ENCODE results near the gene XKR3.
"Not testable (repeated sequence)": the region's sequence is repeated elsewhere in the genome, so short reads cannot be mapped to it uniquely, and the experiment has no call there.

Gene XKR3

GRCh38 chr22:16824716-16825687, at the start of gene XKR3:
XKR3 (minus strand) TSS chr22:16825411; CDS start chr22:16808073, 17,338 bp downstream.
- Histone ChIP-seq H3K4me3 (replicated peaks; ENCODE audit: low read depth, low read length) (no peak within 1 kb of the TSS), H3K27me3 (replicated peaks; ENCODE audit: control insufficient read depth, insufficient read depth, low read length) (no peaks in the 10 kb centered on the region), H3K36me3 (ENCODE audit: control insufficient read depth, insufficient read depth, low read length) (no peaks in the 10 kb centered on the region)
- no peak for TF ChIP-seq CTCF (IDR thresholded peaks at IDR 0.05; ENCODE audit: insufficient read depth, low read length, poor library complexity, severe bottlenecking)
- no peak for DNase-seq (ENCODE audit: extremely low read depth, insufficient read length)

GRCh38 chr22:16869640-16870039, 44.4 kb upstream of the XKR3 start:
- DNase-seq (ENCODE audit: extremely low read depth, insufficient read length); H3K36me3 ChIP-seq (ENCODE audit: control insufficient read depth, insufficient read depth, low read length); H3K4me3 ChIP-seq (replicated peaks; ENCODE audit: low read depth, low read length); H3K27me3 ChIP-seq (replicated peaks; ENCODE audit: control insufficient read depth, insufficient read depth, low read length): not testable (repeated sequence)

- DNase-seq (ENCODE audit: extremely low read depth, insufficient read length) = no peak
- no peaks in the 10 kb centered on the region for H3K36me3 ChIP-seq (ENCODE audit: control insufficient read depth, insufficient read depth, low read length)
- H3K4me3 ChIP-seq (replicated peaks; ENCODE audit: low read depth, low read length) = no peak overlapping the region
- H3K27me3 ChIP-seq (replicated peaks; ENCODE audit: control insufficient read depth, insufficient read depth, low read length) = no peaks in the 10 kb centered on the region
- no peak for TF ChIP-seq CTCF (IDR thresholded peaks at IDR 0.05; ENCODE audit: insufficient read depth, low read length, poor library complexity, severe bottlenecking)
Observed at GRCh38 chr22:16866167-16866566, 41.0 kb upstream of the XKR3 start.

GRCh38 chr22:16856851-16857250, 31.6 kb upstream of the XKR3 start:
- H3K4me3 ChIP-seq (replicated peaks; ENCODE audit: low read depth, low read length); DNase-seq (ENCODE audit: extremely low read depth, insufficient read length); H3K36me3 ChIP-seq (ENCODE audit: control insufficient read depth, insufficient read depth, low read length); H3K27me3 ChIP-seq (replicated peaks; ENCODE audit: control insufficient read depth, insufficient read depth, low read length): not testable (repeated sequence)

- Histone ChIP-seq H3K36me3 (ENCODE audit: control insufficient read depth, insufficient read depth, low read length) (no peaks in the 10 kb centered on the region), H3K27me3 (replicated peaks; ENCODE audit: control insufficient read depth, insufficient read depth, low read length) (no peaks in the 10 kb centered on the region), H3K4me3 (replicated peaks; ENCODE audit: low read depth, low read length) (no peak overlapping the region)
- DNase-seq (ENCODE audit: extremely low read depth, insufficient read length) = no peak
- TF ChIP-seq CTCF (IDR thresholded peaks at IDR 0.05; ENCODE audit: insufficient read depth, low read length, poor library complexity, severe bottlenecking) = no peak
Observed at GRCh38 chr22:16854631-16855030, 29.4 kb upstream of the XKR3 start.

- not testable (repeated sequence) for H3K36me3 ChIP-seq (ENCODE audit: control insufficient read depth, insufficient read depth, low read length); H3K27me3 ChIP-seq (replicated peaks; ENCODE audit: control insufficient read depth, insufficient read depth, low read length); H3K4me3 ChIP-seq (replicated peaks; ENCODE audit: low read depth, low read length); DNase-seq (ENCODE audit: extremely low read depth, insufficient read length)
Observed at GRCh38 chr22:16851268-16851996, 26.2 kb upstream of the XKR3 start.

- Histone ChIP-seq H3K27me3 (replicated peaks; ENCODE audit: control insufficient read depth, insufficient read depth, low read length) (no peaks in the 10 kb centered on the region), H3K36me3 (ENCODE audit: control insufficient read depth, insufficient read depth, low read length) (no peaks in the 10 kb centered on the region), H3K4me3 (replicated peaks; ENCODE audit: low read depth, low read length) (no peak overlapping the region)
- TF ChIP-seq CTCF (IDR thresholded peaks at IDR 0.05; ENCODE audit: insufficient read depth, low read length, poor library complexity, severe bottlenecking) = no peak
- no peak for DNase-seq (ENCODE audit: extremely low read depth, insufficient read length)
Observed at GRCh38 chr22:16847271-16847670, 22.1 kb upstream of the XKR3 start.

All from GM06990 (cell line).